HG02610 (cell line): ENCODE data around the gene BAIAP2L2.

ENCODE experiments used
- ATAC-seq: cut with Tn5 transposase; IDR thresholded peaks from one replicate; pipeline ENCODE4 v1.9.1; 2021; ENCODE audit warnings: mild to moderate bottlenecking, moderate library complexity; ENCODE audit not compliant: unreplicated experiment

Gene BAIAP2L2

GRCh38 chr22:38108561-38109319, 1.7 kb downstream of the BAIAP2L2 start:
- ATAC-seq: no peak

GRCh38 chr22:38107692-38108515, 2.6 kb downstream of the BAIAP2L2 start:
- ATAC-seq: no peak

- no peak for ATAC-seq
Observed at GRCh38 chr22:38106814-38107578, 3.5 kb downstream of the BAIAP2L2 start.

- ATAC-seq: no peak
Observed at GRCh38 chr22:38104084-38104483, 6.4 kb downstream of the BAIAP2L2 start.

GRCh38 chr22:38103641-38104040, 6.8 kb downstream of the BAIAP2L2 start:
- no peak for ATAC-seq

GRCh38 chr22:38098410-38099249, 11.9 kb downstream of the BAIAP2L2 start:
- no peak for ATAC-seq

GRCh38 chr22:38097557-38098409, 12.7 kb downstream of the BAIAP2L2 start:
- no peak for ATAC-seq

- ATAC-seq: no peak
Observed at GRCh38 chr22:38097058-38097457, 13.4 kb downstream of the BAIAP2L2 start.

- ATAC-seq: no peak
Observed at GRCh38 chr22:38089474-38089851, 21.0 kb downstream of the BAIAP2L2 start.

GRCh38 chr22:38088629-38089473, 21.6 kb downstream of the BAIAP2L2 start:
- ATAC-seq: no peak

GRCh38 chr22:38087855-38088254, 22.6 kb downstream of the BAIAP2L2 start:
- ATAC-seq: no peak

GRCh38 chr22:38086942-38087341, 23.5 kb downstream of the BAIAP2L2 start:
- ATAC-seq: no peak

- no peak for ATAC-seq
Observed at GRCh38 chr22:38086001-38086845, 24.3 kb downstream of the BAIAP2L2 start.

GRCh38 chr22:38085501-38085900, 25.0 kb downstream of the BAIAP2L2 start:
- ATAC-seq: no peak

- no peak for ATAC-seq
Observed at GRCh38 chr22:38085056-38085455, 25.4 kb downstream of the BAIAP2L2 start.

- ATAC-seq: no peak
Observed at GRCh38 chr22:38083931-38084631, 26.4 kb downstream of the BAIAP2L2 start, which contains the start of gene SLC16A8. SLC16A8 (minus strand) TSS chr22:38084184; CDS start chr22:38082873, 1,311 bp downstream.
